HCT116 (cell line): Measurements from ENCODE around the gene APOBEC3C. TPM values are rescaled to one million over a fixed set of nuclear protein-coding genes. Genes with fewer than 3 reads are reported as not detected.

Experiments used
- ATAC-seq: fragments of 200-7000 bp; cut with Tn5 transposase; 2 replicates; pipeline ENCODE4 v1.9.1; 2020; ENCODE audit warnings: mild to moderate bottlenecking, moderate library complexity
- BruUV-seq: library from RNA; stranded (reverse); fragments of 400-500 nt; replicated peaks from 2 replicates; lab custom pipeline; 2021; lab: Mats Ljungman, UMichigan
- CTCF ChIA-PET: fragments of 300-600 bp; sonication (Branson Sonifier 250); formaldehyde crosslinking; loops from one replicate; lab custom pipeline; 2021; ENCODE audit warnings: antibody characterized with exemption; lab: Charles Lee
- POLR2A ChIA-PET: fragments of 300-600, 350-600 bp; sonication (Branson Sonifier 250); formaldehyde crosslinking; loops from one replicate; lab custom pipeline; 2021; ENCODE audit warnings: antibody characterized with exemption; lab: Charles Lee
- RAD21 ChIA-PET, 2 experiments: fragments of 300-600 bp; sonication (Branson Sonifier 250); formaldehyde crosslinking; loops; one replicate each; lab custom pipeline; 2023; ENCODE audit warnings: low total read pairs in 2 of 2; ENCODE audit not compliant: uncharacterized antibody in 2 of 2, unreplicated experiment in 2 of 2, low non-redundant PET in 1 of 2; lab: Charles Lee
- DNase-seq: peaks from one replicate; pipeline ENCODE4 v3.0.0-alpha.2; 2010; ENCODE audit warnings: low read depth, low spot score
- H2AFZ ChIP-seq: fragments of 200-600 bp; shearing (Covaris generic), sonication (generic); 2 replicates; pipeline ENCODE4 v1.6.1; 2017; ENCODE audit warnings: low read depth, mixed run types, mixed read lengths, antibody characterized with exemption, low read length; ENCODE audit not compliant: poor library complexity, severe bottlenecking
- H3K27ac ChIP-seq: 2 replicates; pipeline ENCODE4 v1.5.1; 2012; ENCODE audit warnings: low read depth, low read length
- H3K27me3 ChIP-seq: fragments of 200-600 bp; sonication (generic); 2 replicates; pipeline ENCODE4 v1.6.1; 2016; ENCODE audit warnings: mixed run types, low read length, mixed read lengths; ENCODE audit not compliant: insufficient read depth
- H3K36me3 ChIP-seq, 2 experiments: fragments of 200-500 bp in 1 of 2; fragments of 200-600 bp in 1 of 2; sonication (Bioruptor generic) in 1 of 2; sonication (generic) in 1 of 2; 2 replicates each; pipeline versions ENCODE4 v1.5.1 to v1.6.1; 2014 to 2016; ENCODE audit warnings: low read length in 2 of 2, inconsistent platforms in 1 of 2, mixed read lengths in 1 of 2, mixed run types in 1 of 2; ENCODE audit not compliant: insufficient read depth in 2 of 2, control insufficient read depth in 1 of 2
- H3K4me1 ChIP-seq, 2 experiments: fragments of 200-600 bp in 1 of 2; sonication (generic) in 1 of 2; 2 replicates each; pipeline versions ENCODE4 v1.5.1 to v1.6.1; 2012 to 2017; ENCODE audit warnings: low read length in 2 of 2, inconsistent platforms in 1 of 2, mild to moderate bottlenecking in 1 of 2, mixed read lengths in 1 of 2, mixed run types in 1 of 2, moderate library complexity in 1 of 2; ENCODE audit not compliant: insufficient read depth in 2 of 2, control insufficient read depth in 1 of 2
- H3K4me2 ChIP-seq: fragments of 200-600 bp; sonication (generic); 2 replicates; pipeline ENCODE4 v1.6.1; 2017; ENCODE audit warnings: mixed run types, low read length, mixed read lengths
- H3K4me3 ChIP-seq, 2 experiments: fragments of 200-600 bp in 1 of 2; sonication (generic) in 1 of 2; replicated peaks in 1 of 2; 2 replicates each; pipeline ENCODE4 v1.5.1; 2011 to 2016; ENCODE audit warnings: low read length in 2 of 2, control low read depth in 1 of 2, low read depth in 1 of 2, mild to moderate bottlenecking in 1 of 2, mixed read lengths in 1 of 2, mixed run types in 1 of 2
- H3K79me2 ChIP-seq: fragments of 200-600 bp; sonication (generic); 2 replicates; pipeline ENCODE4 v1.6.1; 2017; ENCODE audit warnings: mild to moderate bottlenecking, mixed run types, low read length, moderate library complexity, mixed read lengths; ENCODE audit not compliant: insufficient read depth
- H3K9ac ChIP-seq: fragments of 200-600 bp; sonication (generic); 2 replicates; pipeline ENCODE4 v1.6.1; 2016; ENCODE audit warnings: low read length, mixed read lengths
- H3K9me2 ChIP-seq: fragments of 200-600 bp; sonication (generic), shearing (Covaris generic); 2 replicates; pipeline ENCODE4 v1.6.1; 2017; ENCODE audit warnings: mixed run types, mild to moderate bottlenecking, moderate library complexity; ENCODE audit not compliant: insufficient read depth
- H3K9me3 ChIP-seq, 2 experiments: fragments of 200-500 bp in 1 of 2; fragments of 200-600 bp in 1 of 2; sonication (Bioruptor generic) in 1 of 2; sonication (generic) in 1 of 2; 2 replicates each; pipeline ENCODE4 v1.6.1; 2014 to 2017; ENCODE audit warnings: low read length in 2 of 2, mixed read lengths in 2 of 2, inconsistent platforms in 1 of 2, low read depth in 1 of 2, mild to moderate bottlenecking in 1 of 2, mixed run types in 1 of 2, moderate library complexity in 1 of 2; ENCODE audit not compliant: control insufficient read depth in 1 of 2, insufficient read depth in 1 of 2
- H4K20me1 ChIP-seq: fragments of 200-600 bp; sonication (generic), shearing (Covaris generic); 2 replicates; pipeline ENCODE4 v1.6.1; 2017; ENCODE audit warnings: mixed run types, mild to moderate bottlenecking, moderate library complexity; ENCODE audit not compliant: insufficient read depth
- ATF3 ChIP-seq: IDR thresholded peaks from 2 replicates; pipeline ENCODE4 v1.6.1; 2012
- CBX3 ChIP-seq: IDR thresholded peaks from 2 replicates; pipeline ENCODE4 v1.6.1; 2012; ENCODE audit warnings: low read depth
- CEBPB ChIP-seq: IDR thresholded peaks from 2 replicates; pipeline ENCODE4 v1.6.1; 2012; ENCODE audit warnings: low read depth
- EGR1 ChIP-seq: IDR thresholded peaks from 2 replicates; pipeline ENCODE4 v1.6.1; 2012; ENCODE audit warnings: low read depth
- ELF1 ChIP-seq: IDR thresholded peaks from 2 replicates; pipeline ENCODE4 v1.6.1; 2012; ENCODE audit warnings: low read depth, borderline replicate concordance
- EZH2phosphoT487 ChIP-seq: fragments of 200-600 bp; IDR thresholded peaks from 2 replicates; pipeline ENCODE4 v1.6.1; 2018; ENCODE audit warnings: antibody characterized with exemption, borderline replicate concordance
- FOSL1 ChIP-seq: IDR thresholded peaks from 2 replicates; pipeline ENCODE4 v1.6.1; 2012; ENCODE audit warnings: low read depth
- JUND ChIP-seq: IDR thresholded peaks from 2 replicates; pipeline ENCODE4 v1.6.1; 2012
- POLR2A ChIP-seq: IDR thresholded peaks from 2 replicates; pipeline ENCODE4 v1.7.0; 2011; ENCODE audit warnings: borderline replicate concordance; ENCODE audit not compliant: insufficient read depth, insufficient read length; ENCODE audit errors: extremely low read depth
- POLR2AphosphoS5 ChIP-seq: IDR thresholded peaks from 2 replicates; pipeline ENCODE4 v1.6.1; 2011; ENCODE audit warnings: mild to moderate bottlenecking, low read depth, low read length, moderate library complexity
- RAD21 ChIP-seq: IDR thresholded peaks from 2 replicates; pipeline ENCODE4 v1.6.1; 2012; ENCODE audit warnings: low read depth, mild to moderate bottlenecking
- SP1 ChIP-seq: IDR thresholded peaks from 2 replicates; pipeline ENCODE4 v1.6.1; 2012; ENCODE audit warnings: low read depth
- SRF ChIP-seq: IDR thresholded peaks from 2 replicates; pipeline ENCODE4 v1.6.1; 2012; ENCODE audit warnings: low read depth
- TCF7L2 ChIP-seq: IDR thresholded peaks from 2 replicates; pipeline ENCODE4 v1.7.0; 2011; ENCODE audit warnings: borderline replicate concordance, inconsistent platforms; ENCODE audit not compliant: insufficient read depth, insufficient read length; ENCODE audit errors: extremely low read depth
- YY1 ChIP-seq: IDR thresholded peaks from 2 replicates; pipeline ENCODE4 v1.6.1; 2011; ENCODE audit warnings: low read length, low read depth, moderate library complexity, mild to moderate bottlenecking; ENCODE audit not compliant: insufficient replicate concordance; ENCODE audit errors: extremely low read depth
- ZFX ChIP-seq: fragments of 450-650 bp; IDR thresholded peaks from 2 replicates; pipeline ENCODE4 v1.6.1; 2017
- ZNF274 ChIP-seq: fragments of 200-500 bp; sonication (Bioruptor generic); IDR thresholded peaks from 2 replicates; pipeline ENCODE4 v1.6.1; 2014; ENCODE audit warnings: mild to moderate bottlenecking, low read depth, low read length, inconsistent platforms
- intact Hi-C: fragments of 100-400 bp; cut with micrococcal nuclease; formaldehyde crosslinking; loops from 2 replicates; pipeline ENCODE4 v1.10.0; 2022
- total RNA-seq: library from RNA; stranded (reverse); gene quantifications from one replicate; pipeline ENCODE4 v1.2.1, GENCODE V29; 2021; ENCODE audit not compliant: unreplicated experiment
- TF ChIP-seq, protein P1 (sequence below): IDR thresholded peaks from 2 replicates; pipeline ENCODE4 v1.6.1; 2011; ENCODE audit warnings: mild to moderate bottlenecking, low read length, moderate library complexity; ENCODE audit not compliant: insufficient replicate concordance; ENCODE audit errors: extremely low read depth
- TF ChIP-seq, protein P2 (sequence below): IDR thresholded peaks from 2 replicates; pipeline ENCODE4 v1.6.1; 2012
- TF ChIP-seq, protein P3 (sequence below), 3 experiments: fragments of 200-600 bp in 1 of 3; sonication (generic) in 1 of 3; IDR thresholded peaks in 2 of 3; conservative IDR thresholded peaks in 1 of 3; 2 replicates each; pipeline ENCODE4 v1.5.1; 2012 to 2017; ENCODE audit warnings: low read depth in 2 of 3, low read length in 2 of 3, antibody characterized with exemption in 1 of 3, borderline replicate concordance in 1 of 3, control low read depth in 1 of 3, mild to moderate bottlenecking in 1 of 3, mixed read lengths in 1 of 3, mixed run types in 1 of 3, moderate library complexity in 1 of 3; ENCODE audit not compliant: insufficient read depth in 1 of 3

Gene APOBEC3C
- total RNA-seq, 1 experiment from 2014 or later = 40.2 TPM

DNA sequence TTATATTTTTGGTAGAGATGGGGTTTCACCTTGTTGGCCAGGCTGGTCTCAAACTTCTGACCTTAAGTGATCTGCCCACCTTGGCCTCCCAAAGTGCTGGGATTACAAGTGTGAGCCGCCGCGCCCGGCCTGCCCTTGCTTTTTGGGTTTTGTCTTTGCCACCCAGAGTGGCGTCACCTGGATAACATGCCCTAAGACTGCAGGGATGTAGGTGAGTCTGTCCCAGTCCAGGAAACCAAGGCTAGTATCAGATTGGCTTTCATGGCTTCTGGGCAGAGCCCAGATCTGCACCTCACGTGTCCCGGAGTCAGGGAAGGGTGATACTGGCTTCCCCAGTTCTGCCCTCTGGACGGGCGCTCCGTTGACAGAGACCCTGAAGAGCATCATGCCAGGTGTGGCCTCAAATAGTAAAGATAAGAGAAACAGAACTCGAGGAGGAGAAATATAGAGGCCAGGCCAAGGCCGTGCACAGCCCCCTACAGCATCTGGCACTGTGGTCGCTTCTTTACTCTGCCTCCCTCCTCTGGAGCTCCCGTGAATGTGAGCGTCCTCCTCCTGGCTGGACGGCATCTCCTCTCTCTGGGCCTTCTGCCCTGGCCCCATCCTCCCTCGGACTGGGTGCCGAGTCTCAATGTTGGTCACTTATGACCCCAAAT, 39.8 kb upstream of the APOBEC3C start:
- Histone ChIP-seq H3K4me2 (no peak overlapping the region), H3K9me3 (no peaks in the 10 kb centered on the region), H3K4me3 (no peak overlapping the region), H3K79me2 (no peaks in the 10 kb centered on the region), H3K9me2 (no peaks in the 10 kb centered on the region), H3K9ac (no peak overlapping the region), H4K20me1 (no peaks in the 10 kb centered on the region), H3K27me3 (no peaks in the 10 kb centered on the region), H3K4me1 (no peaks in the 10 kb centered on the region)
- ChIA-PET POLR2A (no interaction called here), CTCF (no interaction called here), RAD21 (no interaction called here)
- intact Hi-C loops = no loop called here
- ATAC-seq = no peak
- no peak for DNase-seq
- BruUV-seq = no TSS peak
- TF ChIP-seq EGR1 (no peak), SP1 (no peak), TCF7L2 (no peak), ELF1 (no peak), ATF3 (no peak), ZFX (no peak), POLR2A (no peak), ZNF274 (no peak), SRF (no peak), CEBPB (no peak), FOSL1 (no peak), JUND (no peak), RAD21 (no peak), POLR2AphosphoS5 (no peak), YY1 (no peak), EZH2phosphoT487 (no peak), CBX3 (no peak)
- TF ChIP-seq, protein P1, sequence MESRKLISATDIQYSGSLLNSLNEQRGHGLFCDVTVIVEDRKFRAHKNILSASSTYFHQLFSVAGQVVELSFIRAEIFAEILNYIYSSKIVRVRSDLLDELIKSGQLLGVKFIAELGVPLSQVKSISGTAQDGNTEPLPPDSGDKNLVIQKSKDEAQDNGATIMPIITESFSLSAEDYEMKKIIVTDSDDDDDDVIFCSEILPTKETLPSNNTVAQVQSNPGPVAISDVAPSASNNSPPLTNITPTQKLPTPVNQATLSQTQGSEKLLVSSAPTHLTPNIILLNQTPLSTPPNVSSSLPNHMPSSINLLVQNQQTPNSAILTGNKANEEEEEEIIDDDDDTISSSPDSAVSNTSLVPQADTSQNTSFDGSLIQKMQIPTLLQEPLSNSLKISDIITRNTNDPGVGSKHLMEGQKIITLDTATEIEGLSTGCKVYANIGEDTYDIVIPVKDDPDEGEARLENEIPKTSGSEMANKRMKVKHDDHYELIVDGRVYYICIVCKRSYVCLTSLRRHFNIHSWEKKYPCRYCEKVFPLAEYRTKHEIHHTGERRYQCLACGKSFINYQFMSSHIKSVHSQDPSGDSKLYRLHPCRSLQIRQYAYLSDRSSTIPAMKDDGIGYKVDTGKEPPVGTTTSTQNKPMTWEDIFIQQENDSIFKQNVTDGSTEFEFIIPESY = no peak
- TF ChIP-seq, protein P2, sequence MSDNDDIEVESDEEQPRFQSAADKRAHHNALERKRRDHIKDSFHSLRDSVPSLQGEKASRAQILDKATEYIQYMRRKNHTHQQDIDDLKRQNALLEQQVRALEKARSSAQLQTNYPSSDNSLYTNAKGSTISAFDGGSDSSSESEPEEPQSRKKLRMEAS = no peak
- TF ChIP-seq, protein P3, sequence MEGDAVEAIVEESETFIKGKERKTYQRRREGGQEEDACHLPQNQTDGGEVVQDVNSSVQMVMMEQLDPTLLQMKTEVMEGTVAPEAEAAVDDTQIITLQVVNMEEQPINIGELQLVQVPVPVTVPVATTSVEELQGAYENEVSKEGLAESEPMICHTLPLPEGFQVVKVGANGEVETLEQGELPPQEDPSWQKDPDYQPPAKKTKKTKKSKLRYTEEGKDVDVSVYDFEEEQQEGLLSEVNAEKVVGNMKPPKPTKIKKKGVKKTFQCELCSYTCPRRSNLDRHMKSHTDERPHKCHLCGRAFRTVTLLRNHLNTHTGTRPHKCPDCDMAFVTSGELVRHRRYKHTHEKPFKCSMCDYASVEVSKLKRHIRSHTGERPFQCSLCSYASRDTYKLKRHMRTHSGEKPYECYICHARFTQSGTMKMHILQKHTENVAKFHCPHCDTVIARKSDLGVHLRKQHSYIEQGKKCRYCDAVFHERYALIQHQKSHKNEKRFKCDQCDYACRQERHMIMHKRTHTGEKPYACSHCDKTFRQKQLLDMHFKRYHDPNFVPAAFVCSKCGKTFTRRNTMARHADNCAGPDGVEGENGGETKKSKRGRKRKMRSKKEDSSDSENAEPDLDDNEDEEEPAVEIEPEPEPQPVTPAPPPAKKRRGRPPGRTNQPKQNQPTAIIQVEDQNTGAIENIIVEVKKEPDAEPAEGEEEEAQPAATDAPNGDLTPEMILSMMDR (IDR thresholded peaks at IDR 0.05 in 2 of 3, conservative IDR thresholded peaks at IDR 0.05 in 1 of 3; ENCODE audit: borderline replicate concordance in 1 of 3, insufficient read depth in 1 of 3, low read depth in 2 of 3, low read length in 2 of 3) = no peak
- TF ChIP-seq, all 23 proteins: peak for 0
- H3K27ac ChIP-seq = no peak overlapping the region
- no peaks in the 10 kb centered on the region for H3K36me3 ChIP-seq
- no peak overlapping the region for H2AFZ ChIP-seq
